DOHH2 (cell line): ENCODE measurements around the gene MICAL3.

ENCODE experiments used
- EZH2phosphoT487 ChIP-seq: fragments of 200-600 bp; sonication (generic); IDR thresholded peaks from 2 replicates; pipeline ENCODE4 v1.6.1; 2017; ENCODE audit warnings: borderline replicate concordance, mild to moderate bottlenecking, antibody characterized with exemption, low read length, moderate library complexity, mixed read lengths
- TF ChIP-seq, protein P1 (sequence below): fragments of 200-600 bp; sonication (generic); IDR thresholded peaks from one replicate; pipeline ENCODE4 v1.5.1; 2014; ENCODE audit warnings: antibody characterized with exemption, mild to moderate bottlenecking, low read depth, low read length; ENCODE audit not compliant: poor library complexity, severe bottlenecking

DNA sequence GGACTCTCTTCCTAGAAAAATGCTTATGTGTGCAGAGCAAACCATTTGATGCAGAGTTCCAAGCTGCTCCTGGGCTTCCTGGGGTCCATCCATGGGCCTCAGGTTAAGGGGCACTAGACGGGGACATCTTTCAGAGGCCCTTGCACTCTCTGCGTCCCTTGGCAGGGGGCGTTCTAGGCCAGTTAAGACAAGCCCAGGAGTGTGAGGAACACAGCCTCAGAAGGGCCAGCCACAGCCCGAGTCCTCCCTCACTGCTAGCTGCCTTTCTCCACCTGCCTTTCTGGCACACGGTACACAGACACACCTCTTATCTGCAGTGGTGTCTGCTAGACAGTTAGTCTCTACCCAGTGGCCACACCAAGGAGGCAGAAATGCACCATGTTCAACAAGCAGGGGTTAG lies 232.1 kb downstream of the MICAL3 start:
- TF ChIP-seq, protein P1, sequence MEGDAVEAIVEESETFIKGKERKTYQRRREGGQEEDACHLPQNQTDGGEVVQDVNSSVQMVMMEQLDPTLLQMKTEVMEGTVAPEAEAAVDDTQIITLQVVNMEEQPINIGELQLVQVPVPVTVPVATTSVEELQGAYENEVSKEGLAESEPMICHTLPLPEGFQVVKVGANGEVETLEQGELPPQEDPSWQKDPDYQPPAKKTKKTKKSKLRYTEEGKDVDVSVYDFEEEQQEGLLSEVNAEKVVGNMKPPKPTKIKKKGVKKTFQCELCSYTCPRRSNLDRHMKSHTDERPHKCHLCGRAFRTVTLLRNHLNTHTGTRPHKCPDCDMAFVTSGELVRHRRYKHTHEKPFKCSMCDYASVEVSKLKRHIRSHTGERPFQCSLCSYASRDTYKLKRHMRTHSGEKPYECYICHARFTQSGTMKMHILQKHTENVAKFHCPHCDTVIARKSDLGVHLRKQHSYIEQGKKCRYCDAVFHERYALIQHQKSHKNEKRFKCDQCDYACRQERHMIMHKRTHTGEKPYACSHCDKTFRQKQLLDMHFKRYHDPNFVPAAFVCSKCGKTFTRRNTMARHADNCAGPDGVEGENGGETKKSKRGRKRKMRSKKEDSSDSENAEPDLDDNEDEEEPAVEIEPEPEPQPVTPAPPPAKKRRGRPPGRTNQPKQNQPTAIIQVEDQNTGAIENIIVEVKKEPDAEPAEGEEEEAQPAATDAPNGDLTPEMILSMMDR, result peak; percentile 39
- TF ChIP-seq EZH2phosphoT487, result no peak
